GM19025 (cell line): ENCODE results near the gene LCLAT1.
A peak's percentile ranks its signal among the peaks of the same experiment; 100 is the strongest.
"Not testable (repeated sequence)": the region's sequence is repeated elsewhere in the genome, so short reads cannot be mapped to it uniquely, and the experiment has no call there.

Experiments used
- ATAC-seq: cut with Tn5 transposase; IDR thresholded peaks from one replicate; pipeline ENCODE4 v1.9.1; 2021; ENCODE audit warnings: mild to moderate bottlenecking, low read depth, moderate library complexity; ENCODE audit not compliant: unreplicated experiment

LCLAT1 gene

DNA sequence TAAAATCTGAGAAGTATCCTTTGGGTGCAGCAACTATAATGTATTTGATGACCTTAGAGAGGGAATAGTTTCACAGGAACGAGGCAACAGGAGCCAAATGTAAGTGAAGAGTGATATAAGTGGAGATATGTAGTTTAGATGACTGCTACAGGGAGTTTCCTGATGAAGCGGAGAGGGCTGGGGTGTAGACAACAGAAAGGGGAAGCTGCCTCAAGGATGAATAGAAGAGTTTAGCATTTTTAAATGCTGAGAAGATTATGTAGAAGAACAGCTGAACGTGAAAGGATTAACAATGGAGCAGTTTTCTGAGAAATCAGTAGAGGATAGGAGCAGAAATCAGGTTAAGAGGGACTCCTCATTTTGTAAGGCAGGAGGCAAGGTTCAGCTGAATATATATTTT is 133.3 kb downstream of the LCLAT1 start:
- no peak for ATAC-seq

DNA sequence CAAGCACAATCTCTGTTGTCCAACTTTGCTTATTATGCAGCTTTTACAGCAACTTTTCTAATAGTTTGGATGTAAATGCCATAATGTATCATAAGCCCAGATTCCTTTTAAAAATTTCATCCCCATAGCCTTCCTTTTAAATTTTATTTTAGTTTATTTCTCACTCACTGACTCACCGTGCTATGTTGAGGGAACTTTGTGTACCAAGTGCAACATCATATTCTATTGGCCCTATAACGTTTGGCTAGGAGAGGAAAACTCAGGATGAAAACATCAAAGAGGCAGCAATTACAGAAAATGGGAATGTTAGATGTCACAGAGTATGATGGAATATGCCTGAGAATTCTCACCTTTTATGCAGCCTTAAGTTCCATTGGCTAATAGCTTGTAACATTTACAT is 135.5 kb downstream of the LCLAT1 start:
- no peak for ATAC-seq

DNA sequence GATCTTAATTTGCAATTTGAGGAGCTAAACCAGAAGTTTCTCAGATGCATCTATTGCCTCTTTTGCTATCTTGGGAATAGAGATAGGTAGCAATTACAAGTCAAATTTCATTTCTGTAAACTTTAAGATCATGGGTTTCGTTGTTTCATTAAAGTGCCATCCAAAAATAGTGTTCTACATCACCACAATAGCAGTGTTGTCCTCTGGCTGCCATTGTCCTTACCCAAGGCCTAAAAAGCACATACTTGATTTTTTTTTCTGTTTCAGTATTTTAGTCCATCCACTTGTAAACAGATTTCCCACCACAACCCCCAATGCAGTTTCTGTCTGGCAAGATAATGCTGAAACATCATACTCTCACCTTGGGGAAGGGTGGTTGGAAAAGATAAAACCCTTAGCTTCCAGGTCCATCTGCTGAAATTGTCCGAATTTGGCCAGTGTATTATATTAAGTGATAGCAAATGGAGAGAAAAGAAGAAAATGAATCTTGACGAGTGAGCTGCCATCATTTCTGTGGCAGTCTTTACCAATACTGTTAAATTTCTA is 136.2 kb downstream of the LCLAT1 start:
- ATAC-seq: no peak

DNA sequence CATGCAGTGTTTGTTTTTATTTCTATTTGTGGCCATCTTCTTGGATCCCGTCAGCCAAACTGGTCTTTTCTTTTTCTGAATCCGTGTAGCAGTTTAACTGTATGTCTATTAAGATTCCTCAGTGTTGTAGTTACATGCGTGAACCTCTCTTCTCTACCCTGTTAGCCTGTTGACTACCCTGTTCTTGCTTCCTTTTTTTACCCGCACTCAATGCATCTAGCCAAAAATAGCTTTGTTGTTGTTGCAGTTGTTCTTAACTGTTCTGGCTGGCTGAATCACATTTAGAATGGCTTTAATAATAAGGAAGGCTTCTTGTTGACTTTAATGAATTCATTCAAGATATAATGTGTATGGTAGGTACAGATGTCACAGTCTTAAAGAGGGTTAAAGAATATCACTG is 137.1 kb downstream of the LCLAT1 start:
- no peak for ATAC-seq

DNA sequence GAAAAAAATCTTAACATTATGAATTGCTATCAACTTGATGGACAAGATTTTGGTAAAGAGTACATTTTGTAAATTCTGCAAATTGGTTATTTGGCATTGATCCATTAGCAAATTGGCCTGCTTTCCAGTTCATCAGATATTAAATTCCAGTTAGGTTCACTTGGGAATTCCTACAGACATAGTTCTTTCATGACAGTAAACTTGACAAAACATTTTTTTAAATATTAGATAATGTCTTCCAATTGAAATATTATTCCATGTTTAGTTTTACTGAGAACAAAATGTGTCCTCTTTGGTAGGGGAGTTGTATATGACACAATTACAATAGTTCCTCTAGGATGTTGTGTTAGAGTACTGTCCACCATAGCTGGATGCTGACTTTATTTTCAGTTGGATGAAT is 141.9 kb downstream of the LCLAT1 start:
- no peak for ATAC-seq

DNA sequence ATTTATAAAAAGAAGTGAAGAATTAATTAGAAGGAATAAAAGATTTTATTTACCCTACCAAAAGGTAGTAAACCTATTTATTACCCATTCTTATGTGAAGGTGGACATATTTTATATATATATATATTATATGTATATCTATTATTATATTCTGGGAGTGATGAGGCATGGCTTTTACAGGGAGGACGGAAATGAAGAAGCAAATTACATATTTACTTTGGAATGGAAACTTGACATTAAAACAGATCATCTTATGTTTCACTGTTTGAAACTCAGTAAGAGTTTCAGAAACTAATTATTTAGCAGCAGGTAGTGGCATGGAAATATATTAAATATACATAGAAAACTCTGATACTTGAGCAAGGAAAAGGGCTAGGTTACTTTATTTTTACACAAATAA is 143.4 kb downstream of the LCLAT1 start:
- ATAC-seq: no peak

DNA sequence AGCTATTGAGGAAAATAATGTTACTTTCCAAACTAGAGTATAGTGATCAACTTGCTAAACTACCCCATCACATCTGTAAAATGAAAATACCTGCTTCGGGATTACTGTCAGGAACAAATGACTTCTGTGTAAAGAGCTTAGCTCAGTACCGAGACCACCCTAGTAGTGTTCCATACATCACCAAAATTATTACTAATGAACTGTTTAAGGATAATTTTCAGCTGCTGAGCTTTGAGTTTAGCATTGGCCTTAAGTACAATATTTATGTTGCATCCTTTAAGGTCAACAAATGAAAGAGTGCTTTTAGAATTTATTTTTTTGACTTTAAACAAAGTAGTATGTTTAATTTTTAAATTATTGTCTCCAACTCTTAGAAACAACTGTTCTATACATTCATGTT is 144.1 kb downstream of the LCLAT1 start:
- ATAC-seq: no peak

DNA sequence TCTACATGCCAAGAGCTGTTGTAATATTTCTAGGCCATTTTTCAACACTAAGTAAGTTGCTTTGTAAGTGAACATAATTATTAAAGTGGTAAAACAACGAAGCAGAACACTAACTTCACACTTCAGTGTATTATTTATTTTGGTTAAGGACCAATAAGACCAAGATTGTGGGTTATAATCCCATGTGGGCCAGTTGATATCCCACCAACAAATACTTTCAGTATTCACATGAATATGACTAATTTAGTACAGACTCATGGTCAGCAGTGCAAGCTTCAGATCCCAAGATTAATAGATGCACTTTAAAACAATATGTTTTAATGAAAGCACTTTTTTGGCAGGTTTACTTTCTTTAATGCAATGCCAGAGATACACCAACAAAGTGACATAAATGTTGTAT is 154.3 kb downstream of the LCLAT1 start:
- no peak for ATAC-seq

DNA sequence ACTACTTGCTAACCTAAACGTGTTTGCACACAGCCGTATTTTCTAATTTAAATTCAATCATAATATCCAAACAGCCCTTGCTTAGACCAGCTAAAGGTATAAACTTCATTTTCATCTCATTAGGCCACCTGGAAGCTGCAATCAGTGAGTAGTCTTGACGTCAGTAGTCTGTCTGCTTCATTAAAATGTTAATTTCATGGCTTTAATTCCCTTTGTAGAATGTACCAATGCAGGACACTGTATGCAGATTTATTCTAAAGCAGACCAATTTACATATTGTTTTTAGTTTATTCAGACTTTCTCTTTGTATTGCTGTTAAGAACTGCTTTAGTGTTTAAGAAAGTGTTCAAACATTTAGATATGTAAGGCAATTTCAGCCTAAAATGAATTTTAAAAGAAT is 158.2 kb downstream of the LCLAT1 start:
- ATAC-seq: no peak

DNA sequence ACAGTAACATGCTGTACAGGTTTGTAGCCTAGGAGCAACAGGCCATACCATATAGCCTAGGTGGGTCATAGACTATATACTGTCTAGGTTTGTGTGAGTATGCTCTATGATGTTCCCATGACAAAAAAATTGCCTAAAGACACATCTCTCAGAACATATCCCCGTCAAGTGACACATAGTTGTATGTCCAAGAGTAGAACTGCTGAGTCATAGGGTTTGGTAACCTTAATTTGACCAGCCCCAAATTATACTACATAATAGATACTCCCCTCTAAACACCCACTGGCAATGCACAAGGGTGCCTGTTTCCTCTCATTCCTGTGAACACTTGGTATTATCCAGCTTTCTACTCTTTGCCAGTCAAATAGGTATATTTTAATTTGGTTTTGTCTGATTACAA is 161.6 kb downstream of the LCLAT1 start:
- no peak for ATAC-seq

DNA sequence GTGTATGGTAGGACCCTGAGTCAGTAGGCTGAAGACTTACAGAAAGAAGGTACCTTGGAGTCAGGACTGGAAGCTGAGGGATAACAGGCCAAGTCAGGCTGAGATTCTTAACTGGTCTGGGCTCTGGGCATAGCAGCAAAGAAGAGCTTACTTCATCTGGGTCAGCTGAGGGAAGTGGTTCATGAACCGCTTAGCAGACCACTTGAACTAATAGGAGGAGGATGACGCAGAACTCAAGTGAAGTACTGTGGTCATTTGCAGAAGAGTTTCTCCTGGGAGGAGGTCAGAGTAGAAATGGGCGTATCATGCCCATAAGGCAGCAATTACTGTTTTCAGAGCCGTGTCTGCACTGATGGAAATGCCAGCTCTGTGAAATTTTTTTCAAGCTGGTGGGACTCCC is 164.5 kb downstream of the LCLAT1 start:
- no peak for ATAC-seq

DNA sequence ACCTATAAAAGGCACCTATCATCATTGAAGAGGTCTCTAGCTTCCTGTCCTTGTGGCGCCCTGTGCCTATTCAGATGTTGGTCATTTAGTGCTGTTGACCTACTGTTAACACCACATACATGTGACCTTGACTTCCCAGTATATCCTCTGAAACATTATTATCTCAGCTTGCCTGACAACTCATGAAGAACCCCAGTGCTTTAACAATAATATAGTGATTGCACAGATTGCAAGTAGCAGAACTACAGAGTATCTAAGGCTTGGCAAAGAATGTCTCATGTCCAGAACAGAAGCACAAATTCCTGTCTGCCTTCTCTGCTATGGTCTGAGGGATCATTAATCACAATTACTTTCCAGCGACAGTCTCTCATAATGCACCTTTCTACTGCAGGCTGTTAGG is 165.3 kb downstream of the LCLAT1 start:
- ATAC-seq: no peak

DNA sequence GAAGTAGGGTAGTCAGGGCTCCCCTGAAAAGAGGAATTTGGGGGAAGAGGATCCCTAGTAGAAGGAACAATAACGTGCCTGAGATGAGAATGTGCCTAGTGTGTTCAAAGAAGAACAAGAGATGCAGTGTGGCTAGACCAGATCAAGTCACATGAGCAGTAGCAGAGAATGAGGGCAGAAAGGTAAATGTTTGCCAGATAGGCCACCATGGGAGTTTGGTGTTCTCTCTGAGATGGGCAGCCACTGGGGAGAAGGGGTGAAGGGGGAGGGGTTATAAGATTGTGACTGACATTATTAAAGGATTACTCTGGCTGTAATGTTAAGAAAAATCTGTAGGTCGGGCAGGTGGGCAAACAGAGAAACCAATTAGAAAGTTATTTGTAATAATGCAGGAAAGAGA is 166.0 kb downstream of the LCLAT1 start:
- no peak for ATAC-seq

DNA sequence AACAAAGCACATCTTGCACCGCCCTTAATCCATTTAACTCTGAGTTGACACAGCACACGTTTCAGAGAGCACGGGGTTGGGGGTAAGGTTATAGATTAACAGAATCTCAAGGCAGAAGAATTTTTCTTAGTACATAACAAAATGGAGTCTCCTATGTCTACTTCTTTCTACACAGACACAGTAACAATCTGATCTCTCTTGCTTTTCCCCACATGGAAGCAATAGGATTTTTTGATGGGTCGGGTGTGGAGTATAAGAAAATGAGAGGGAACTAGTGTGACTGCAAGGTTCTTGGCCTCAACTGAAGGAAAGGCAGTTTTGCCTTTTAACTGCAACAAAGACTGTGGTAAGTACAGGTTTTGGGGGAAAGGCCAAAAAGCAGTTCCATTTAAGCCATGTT is 167.2 kb downstream of the LCLAT1 start:
- not testable (repeated sequence) for ATAC-seq

DNA sequence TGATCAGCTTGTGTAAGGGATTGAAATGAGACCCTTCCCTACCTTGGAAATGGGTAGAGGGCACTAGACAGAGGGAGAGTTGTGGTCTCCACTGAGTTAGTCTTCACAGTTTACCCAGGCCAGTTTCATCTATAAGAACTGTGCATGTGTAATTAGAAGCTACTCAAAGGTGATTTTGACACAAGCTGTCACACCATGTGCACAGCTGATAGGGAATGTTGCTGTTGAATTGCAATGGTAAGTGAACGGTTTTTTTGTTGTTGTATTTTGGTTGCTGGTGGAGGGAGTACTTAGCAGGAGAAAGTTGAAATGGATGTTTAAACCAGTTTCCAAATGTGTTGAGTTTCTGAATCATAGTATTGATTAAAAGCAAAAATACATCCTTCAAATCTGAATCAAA is 168.9 kb downstream of the LCLAT1 start:
- ATAC-seq: no peak

DNA sequence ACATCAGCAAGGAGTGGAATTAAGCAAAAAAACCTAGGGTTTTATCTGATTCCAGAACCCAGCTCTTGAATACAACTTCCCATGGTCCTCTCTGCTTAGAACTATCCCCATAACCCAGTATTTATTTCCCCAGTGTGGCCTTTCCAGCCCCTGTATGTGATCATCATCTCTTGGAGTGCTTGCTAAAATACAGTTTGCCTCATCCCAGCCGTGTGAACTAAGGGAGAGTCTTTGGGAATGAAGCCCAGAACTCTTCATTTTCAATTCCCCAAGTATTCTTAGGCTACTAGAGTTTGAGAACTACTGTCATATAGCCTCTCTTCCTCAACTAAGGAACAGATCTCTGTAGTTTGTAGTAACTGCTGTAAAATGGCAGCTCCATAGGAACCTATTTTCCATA is 173.1 kb downstream of the LCLAT1 start:
- no peak for ATAC-seq

DNA sequence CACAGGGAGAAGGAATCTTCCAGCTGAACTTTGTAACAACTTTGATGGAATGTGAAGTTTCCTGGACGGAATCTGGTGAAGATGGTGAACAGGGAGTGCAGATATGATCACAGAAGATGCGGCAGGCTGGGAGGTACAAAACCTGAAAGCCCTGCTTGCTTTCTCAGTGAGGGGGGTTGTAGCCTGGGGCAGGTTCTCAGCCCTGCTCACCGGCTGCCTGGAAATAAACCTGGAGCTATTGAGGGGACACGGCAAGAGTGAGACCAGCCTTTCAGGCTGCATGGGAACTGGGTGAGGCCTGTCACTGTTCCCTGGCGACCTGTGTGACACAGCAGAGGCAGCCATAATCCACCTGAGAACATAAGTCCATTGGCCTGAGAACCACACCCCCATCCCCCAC is 174.8 kb downstream of the LCLAT1 start:
- no peak for ATAC-seq

DNA sequence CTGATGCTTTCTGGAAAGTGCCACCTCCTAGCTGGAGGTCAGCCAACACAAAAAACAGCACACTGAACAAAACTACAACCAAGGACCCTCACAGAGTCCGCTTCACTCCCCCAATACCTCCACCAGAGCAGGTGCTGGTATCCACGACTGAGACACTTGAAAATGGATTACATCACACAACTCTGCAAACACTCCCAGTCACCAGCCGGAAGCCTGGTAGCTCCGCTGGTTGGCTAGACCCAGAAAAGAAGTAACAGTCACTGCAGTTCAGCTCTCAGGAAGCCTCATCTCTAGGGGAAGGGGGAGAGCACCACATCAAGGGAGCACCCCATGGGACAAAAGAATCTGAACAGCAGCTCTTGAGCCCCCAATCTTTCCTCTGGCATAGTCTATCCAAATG is 175.4 kb downstream of the LCLAT1 start:
- ATAC-seq: no peak

DNA sequence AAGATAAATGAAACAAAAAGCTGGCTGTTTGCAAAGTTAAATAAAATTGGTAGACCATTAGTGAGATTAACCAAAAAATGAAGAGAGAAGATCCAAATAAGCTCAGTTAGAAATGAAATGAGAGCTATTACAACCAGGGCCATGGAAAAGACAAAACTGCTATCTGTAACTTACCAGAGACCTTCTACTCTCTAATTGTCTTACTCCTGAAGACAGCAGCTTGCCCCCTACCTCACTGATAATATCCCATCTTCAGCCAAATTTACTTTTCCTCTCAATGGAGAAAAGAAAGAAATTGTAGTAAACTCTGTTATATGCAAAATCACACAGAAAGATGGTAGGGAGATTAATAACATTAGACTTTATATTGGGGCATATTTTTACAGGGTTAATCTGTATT is 178.2 kb downstream of the LCLAT1 start:
- no peak for ATAC-seq

DNA sequence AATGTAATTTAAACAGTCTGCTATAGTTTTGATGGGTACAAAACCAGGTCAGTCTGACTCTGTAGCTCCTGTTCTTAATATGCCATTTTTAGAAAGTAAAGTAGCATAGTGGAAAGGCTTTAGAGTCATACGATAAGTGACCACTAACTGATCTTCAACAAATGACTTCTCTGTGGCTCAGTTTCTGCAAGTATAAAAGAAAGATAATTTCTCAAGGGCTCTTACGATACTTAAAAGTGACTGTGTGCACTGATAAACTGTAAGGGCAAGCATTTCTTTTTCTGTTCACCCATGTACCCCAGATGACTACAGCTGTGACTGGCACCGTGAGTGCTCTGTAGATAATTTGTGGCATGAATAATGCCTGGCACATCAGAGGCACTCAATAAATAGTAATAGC is 178.7 kb downstream of the LCLAT1 start:
- ATAC-seq: no peak

DNA sequence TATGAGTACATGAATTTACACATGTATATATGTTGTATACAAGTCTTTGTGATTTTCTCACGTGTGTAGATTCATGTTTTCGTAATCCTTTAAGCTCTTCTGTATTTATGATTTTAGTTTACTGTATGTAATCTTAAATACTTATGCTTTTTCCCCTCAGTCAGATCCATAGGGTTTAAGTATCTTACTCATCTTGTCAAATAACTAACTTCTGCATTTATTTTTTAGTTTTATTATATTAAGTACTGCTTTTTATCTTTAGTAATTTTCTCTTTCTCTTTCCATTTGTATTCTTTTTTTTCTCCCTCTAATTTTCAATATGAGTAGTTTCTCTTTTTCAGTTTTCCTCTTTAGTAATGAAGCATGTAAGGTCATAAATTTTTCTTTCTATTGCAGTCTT is 179.4 kb downstream of the LCLAT1 start:
- ATAC-seq: no peak

DNA sequence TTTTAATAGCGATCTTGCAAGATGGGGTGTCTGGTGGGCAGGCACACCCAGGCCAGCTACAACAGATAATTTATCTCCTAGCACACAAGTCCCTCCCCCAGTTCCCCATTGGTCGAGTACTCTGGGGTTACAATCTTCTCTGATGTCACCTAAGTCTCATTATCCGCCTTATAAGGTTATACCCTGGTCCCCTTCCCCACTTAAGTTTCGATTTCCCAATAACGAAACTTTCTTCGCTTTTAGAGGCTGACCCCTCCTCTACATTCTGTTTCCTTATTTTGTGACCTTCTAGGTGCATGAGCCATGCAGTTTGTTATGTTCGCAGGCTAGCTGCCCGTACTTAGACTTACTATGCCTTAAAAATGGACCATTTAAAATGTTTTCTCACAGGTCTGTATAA is 180.1 kb downstream of the LCLAT1 start:
- ATAC-seq: peak; percentile 47

DNA sequence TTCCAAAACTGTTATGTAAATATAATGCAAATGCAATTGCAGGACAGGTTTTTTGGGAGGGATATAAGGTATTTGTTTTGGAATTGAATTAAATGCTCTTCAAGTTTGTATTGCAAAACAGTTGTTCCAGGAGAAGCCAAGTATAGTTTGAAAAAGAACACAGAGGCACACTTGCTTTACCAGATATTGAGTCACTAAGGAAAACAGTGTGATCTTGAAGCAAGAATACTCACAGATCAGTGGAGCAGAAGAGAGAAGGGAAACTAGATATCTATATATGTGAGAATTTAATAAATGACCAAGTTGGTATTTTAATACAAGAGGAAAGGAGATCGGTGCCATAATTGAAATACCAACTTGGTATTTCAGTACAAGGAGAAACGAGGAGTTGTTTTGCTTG is 181.3 kb downstream of the LCLAT1 start:
- no peak for ATAC-seq
